ENCODE results near the gene BAIAP2L1. TPM values are rescaled to one million over a fixed set of nuclear protein-coding genes. Genes with fewer than 3 reads are reported as not detected.
A peak's percentile ranks its signal among the peaks of the same experiment; 100 is the strongest.

BAIAP2L1 gene
- total and polyA plus RNA-seq, 7 experiments from 2014 or later: 0.32 to 2.0 (median 0.56) TPM

GRCh38 chr7:98242342-98242741, 158.5 kb downstream of the BAIAP2L1 start:
- Histone ChIP-seq H3K36me3 (ENCODE audit: control insufficient read depth in 2 of 3, insufficient read depth in 3 of 3, low read length in 3 of 3) (peaks cover 0 to 83% (median 12%) of the 10 kb centered on the region in 3 experiments), H3K4me1 (ENCODE audit: control insufficient read depth in 2 of 2, insufficient read depth in 2 of 2, low read length in 2 of 2) (peaks cover 0 to 11% of the 10 kb centered on the region in 2 donors), H3K27ac (ENCODE audit: low read depth, low read length) (no peak overlapping the region), H3K4me3 (ENCODE audit: low read length) (no peak overlapping the region), H3K9me3 (ENCODE audit: control insufficient read depth in 2 of 3, low read length in 3 of 3) (no peaks in the 10 kb centered on the region), H3K27me3 (ENCODE audit: control insufficient read depth in 2 of 2, insufficient read depth in 2 of 2, low read length in 2 of 2) (no peaks in the 10 kb centered on the region)
- ATAC-seq (no peak), DNase-seq (no peak)
- POLR2A ChIA-PET: interaction anchor here (0.9 to 1.4 kb wide), 2 partner anchors 9 to 40 kb away, joined by 3 to 7 read pairs; no protein-coding TSS in a partner anchor
- CTCF ChIA-PET: no interaction called here
- no peak overlapping the region for H3K4me3 Mint-ChIP-seq
- H3K27me3 Mint-ChIP-seq: no peaks in the 10 kb centered on the region
- no peaks in the 10 kb centered on the region for H3K9me3 Mint-ChIP-seq
- intact Hi-C loops (cut with micrococcal nuclease): no loop called here
- H3K4me1 Mint-ChIP-seq: peaks cover 3 to 23% (median 9%) of the 10 kb centered on the region in 7 donors
- H3K36me3 Mint-ChIP-seq: peaks cover 3 to 29% (median 11%) of the 10 kb centered on the region in 5 donors
- H3K27ac Mint-ChIP-seq: no peak overlapping the region

DNA sequence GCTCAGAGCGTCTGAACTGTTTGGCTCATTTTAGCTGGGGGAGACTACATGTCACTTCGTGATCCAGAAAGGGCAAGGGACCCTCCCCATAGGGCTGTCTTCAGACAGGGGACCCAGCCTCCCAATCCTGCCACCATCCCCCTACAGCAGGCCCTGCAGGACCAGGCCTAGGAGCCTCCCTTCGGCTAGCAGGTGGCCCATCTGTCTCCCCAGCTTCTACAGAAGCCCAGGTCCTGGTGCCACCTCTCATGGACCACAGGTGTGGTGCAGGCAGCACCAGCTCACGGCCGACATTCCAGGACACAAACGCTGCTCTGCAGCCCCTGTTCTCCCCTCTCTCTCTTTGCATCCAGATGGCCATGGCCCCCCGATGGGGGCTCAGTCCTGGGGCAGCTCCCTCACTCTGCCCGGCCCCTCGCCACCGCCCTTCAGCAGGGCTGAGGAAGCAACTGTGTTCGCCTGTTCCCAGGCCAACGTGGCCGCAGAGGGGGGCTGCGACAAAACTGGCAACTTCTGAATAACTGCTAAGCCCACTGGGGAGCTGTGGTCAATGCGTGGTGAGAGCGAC, 159.1 kb downstream of the BAIAP2L1 start:
- H3K4me1 ChIP-seq (ENCODE audit: control insufficient read depth in 2 of 2, insufficient read depth in 2 of 2, low read length in 2 of 2): peaks cover 0 to 8% of the 10 kb centered on the region in 2 donors
- peaks cover 3 to 27% (median 11%) of the 10 kb centered on the region in 5 donors for H3K36me3 Mint-ChIP-seq
- no peaks in the 10 kb centered on the region for H3K9me3 Mint-ChIP-seq
- no peak overlapping the region for H3K27ac ChIP-seq (ENCODE audit: low read depth, low read length)
- H3K27ac Mint-ChIP-seq: peak overlapping the region in 3 of 9 donors; percentile 36 to 81 (median 55)
- no peaks in the 10 kb centered on the region for H3K27me3 Mint-ChIP-seq
- no peaks in the 10 kb centered on the region for H3K27me3 ChIP-seq (ENCODE audit: control insufficient read depth in 2 of 2, insufficient read depth in 2 of 2, low read length in 2 of 2)
- ATAC-seq (no peak), DNase-seq (no peak)
- CTCF ChIA-PET: no interaction called here
- H3K9me3 ChIP-seq (ENCODE audit: control insufficient read depth in 2 of 3, low read length in 3 of 3): no peaks in the 10 kb centered on the region
- no peak overlapping the region for H3K4me3 Mint-ChIP-seq
- H3K36me3 ChIP-seq (ENCODE audit: control insufficient read depth in 2 of 3, insufficient read depth in 3 of 3, low read length in 3 of 3): peaks cover 0 to 88% (median 12%) of the 10 kb centered on the region in 3 experiments
- intact Hi-C loops (cut with micrococcal nuclease): loop anchor here in 1 of 2 donors (1.0 kb wide), 1 partner anchor 10 kb away; no protein-coding TSS in a partner anchor
- H3K4me3 ChIP-seq (ENCODE audit: low read length): no peak overlapping the region
- POLR2A ChIA-PET: interaction anchor here (0.9 to 1.4 kb wide), 2 partner anchors 9 to 39 kb away, joined by 3 to 7 read pairs; no protein-coding TSS in a partner anchor
- peaks cover 0 to 20% (median 7%) of the 10 kb centered on the region in 7 donors for H3K4me1 Mint-ChIP-seq

Other genes starting within 250 kb of the BAIAP2L1 start
- gene BHLHA15, start 189.7 kb downstream of the BAIAP2L1 start, total RNA-seq: under 1 TPM in 2 of 5 experiments, not detected in 3; 0.39 to 0.80 TPM
- gene BHLHA15, start 189.7 kb downstream of the BAIAP2L1 start, polyA plus RNA-seq: not detected
- 100 to 1,000 TPM in 4 of 5 experiments, 10 to 100 TPM in 1; 82.4 to 203 (median 134) TPM for gene TECPR1, start 148.9 kb downstream of the BAIAP2L1 start, total RNA-seq
- gene TECPR1, start 148.9 kb downstream of the BAIAP2L1 start, polyA plus RNA-seq: 10 to 100 TPM; 21.0 to 32.3 TPM
- 100 to 1,000 TPM in 1 of 5 experiments, 10 to 100 TPM in 4; 73.1 to 194 (median 86.5) TPM for gene BRI3, start 119.4 kb downstream of the BAIAP2L1 start, total RNA-seq
- 10 to 100 TPM; 17.8 to 20.3 TPM for gene BRI3, start 119.4 kb downstream of the BAIAP2L1 start, polyA plus RNA-seq
- gene NPTX2, start 216.2 kb upstream of the BAIAP2L1 start, total RNA-seq: under 1 TPM in 3 of 5 experiments, not detected in 2; 0.07 to 0.22 (median 0.19) TPM
- not detected for gene NPTX2, start 216.2 kb upstream of the BAIAP2L1 start, polyA plus RNA-seq

Data from naive thymus-derived CD4-positive, alpha-beta T cell (primary cell).